HG03442 (cell line): ENCODE data around the gene OSM.

Source experiments
- ATAC-seq: cut with Tn5 transposase; IDR thresholded peaks from one replicate; pipeline ENCODE4 v1.9.1; 2021; ENCODE audit warnings: mild to moderate bottlenecking, moderate library complexity; ENCODE audit not compliant: unreplicated experiment

The OSM gene

DNA sequence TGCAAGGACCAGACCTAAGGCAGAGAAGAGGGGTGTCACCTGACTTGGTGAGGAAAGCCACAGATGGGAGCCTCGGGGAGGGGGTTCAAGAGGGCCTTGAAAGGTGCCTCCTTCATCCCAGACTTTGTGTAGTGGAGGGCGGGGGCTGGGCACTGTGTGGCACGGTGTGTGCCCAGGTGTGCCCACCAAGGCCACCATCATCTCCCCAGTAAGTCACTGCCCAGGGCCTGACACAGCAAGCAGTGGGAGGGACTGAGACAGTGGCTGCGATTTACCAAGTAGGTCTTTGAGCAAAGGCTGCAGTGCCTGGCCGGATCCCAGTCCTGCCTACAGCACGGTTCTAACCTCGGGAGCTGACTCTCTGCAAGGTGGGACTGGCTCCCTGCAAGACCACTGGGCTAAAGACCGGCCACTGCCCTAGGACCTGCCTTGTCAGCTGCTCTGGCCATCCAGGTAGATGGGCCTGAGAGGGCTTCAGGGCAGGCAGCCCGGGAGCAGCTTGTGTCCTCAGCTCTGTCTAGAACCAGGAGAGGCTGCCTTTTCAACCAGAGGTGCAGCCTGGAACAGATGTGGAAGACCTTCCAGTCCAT lies 1.4 kb downstream of the OSM start:
- no peak for ATAC-seq

GRCh38 chr22:30263883-30264282 lies 2.8 kb downstream of the OSM start:
- ATAC-seq = no peak

DNA sequence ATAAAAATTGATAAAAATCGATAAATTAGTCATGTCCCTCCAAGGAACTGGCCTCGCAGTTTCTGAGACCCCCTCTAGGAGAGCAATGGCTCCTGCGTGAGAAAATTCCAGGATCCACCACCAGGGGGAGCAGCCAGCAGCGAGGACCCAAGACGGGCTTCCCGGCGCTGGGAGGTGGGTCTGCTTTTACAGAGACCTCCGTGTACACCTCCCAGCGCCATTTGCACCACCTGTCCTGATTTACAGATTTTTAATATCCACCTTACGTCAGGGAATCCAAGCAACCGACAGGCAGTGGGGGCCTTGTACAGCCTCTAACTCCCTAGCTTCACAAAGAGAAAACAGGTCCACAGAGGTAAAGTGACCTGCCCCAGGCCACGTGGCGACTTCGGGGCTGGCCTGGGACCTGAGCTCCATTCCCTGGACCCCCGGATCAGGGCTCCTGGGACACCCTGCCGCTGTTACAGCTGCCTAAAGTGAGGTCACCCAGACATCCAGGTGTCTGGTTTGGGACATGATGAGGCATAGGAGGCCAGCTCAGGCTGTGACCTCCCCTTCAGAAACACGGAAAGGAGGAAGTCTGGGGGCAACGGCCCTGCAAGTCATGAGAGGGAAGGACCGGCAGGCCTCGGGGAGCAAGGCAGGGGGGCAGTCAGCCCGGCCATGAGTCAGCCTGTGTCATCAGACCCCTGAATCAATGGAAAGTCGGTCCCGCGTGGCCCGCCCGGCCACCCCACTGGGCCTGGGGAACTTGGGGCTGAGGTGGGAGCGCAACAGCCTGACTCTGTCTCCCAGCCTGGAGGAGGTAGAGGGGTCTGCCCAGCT lies 3.5 kb downstream of the OSM start:
- ATAC-seq = no peak

GRCh38 chr22:30262112-30262511 lies 4.5 kb downstream of the OSM start:
- no peak for ATAC-seq

DNA sequence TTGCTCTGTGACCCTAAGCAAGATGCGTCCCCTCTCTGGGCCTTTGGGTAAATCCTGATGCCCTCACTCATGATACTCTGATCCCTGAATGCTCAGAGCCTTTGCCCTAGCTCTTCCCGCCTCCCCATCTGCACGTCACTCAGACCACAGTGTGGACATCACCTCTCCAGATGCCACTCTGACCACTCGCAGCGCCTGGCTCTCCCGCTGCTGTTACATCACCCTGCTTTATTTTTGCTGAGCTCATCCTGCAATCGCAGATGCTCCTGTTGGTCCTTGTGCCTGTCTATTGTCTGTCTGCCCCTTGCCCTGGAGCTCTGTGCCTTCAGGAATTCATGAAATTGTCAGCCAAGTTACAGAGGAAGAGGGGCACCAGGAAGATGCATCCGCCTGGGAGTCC lies 5.5 kb downstream of the OSM start:
- no peak for ATAC-seq

DNA sequence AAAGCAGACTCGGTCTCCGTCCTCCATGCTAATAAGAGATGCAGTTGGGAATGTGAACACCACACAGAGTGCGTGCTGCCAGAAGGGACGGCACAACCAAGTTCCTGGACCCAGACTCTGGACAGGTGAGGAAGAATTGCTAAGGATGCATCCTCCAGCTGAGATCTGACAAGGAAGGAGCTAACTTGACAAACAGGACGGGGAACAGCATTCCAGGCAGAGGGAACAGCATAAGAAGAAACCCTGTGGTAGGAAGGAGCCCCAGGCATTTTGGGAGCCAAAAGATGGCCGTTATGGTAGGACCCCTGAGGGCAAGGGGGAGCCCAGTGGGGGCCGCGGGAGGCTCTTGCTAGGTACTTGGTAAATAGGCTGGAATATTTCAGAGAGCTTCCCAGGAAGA lies 6.0 kb downstream of the OSM start:
- no peak for ATAC-seq

DNA sequence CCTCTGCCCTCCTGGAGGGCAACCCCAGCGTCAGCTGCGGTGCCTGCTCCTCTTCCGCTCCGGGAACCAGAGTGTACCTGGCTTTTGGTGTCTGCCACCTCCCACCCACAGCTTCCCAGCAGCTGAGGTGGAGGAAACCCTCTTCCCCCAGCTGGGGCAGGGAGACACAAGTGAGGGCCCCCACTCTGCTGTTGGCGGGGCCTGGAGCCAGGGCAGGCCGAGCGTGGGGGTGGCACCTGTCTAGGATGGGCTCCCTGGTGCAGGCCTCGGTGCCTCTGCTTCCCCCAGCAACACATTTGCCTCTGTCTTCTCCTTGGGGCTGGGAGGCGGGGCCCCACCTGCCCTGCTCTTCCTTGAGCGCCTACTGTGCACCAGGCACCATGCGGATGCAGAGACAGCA lies 6.4 kb downstream of the OSM start:
- ATAC-seq = no peak

DNA sequence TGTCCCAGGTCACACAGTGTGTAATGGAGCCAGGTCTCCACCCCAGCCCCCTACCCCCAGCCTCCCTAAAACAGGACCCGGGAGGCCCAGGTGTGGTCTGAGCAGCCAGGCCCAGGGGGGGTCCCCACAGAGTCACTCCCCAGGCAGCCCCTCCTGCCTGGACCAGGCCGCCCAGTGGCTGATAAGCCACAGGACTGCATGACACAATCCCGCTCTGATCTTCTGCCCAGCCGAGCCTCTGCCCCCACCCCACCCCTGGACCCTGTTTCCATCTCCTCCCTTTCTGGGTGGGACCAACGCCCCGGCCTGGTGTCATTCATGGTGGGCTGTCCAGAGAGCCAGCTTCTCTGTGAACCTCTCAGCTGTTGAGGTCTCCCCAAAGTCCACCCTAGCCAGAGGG lies 12.3 kb downstream of the OSM start:
- no peak for ATAC-seq

DNA sequence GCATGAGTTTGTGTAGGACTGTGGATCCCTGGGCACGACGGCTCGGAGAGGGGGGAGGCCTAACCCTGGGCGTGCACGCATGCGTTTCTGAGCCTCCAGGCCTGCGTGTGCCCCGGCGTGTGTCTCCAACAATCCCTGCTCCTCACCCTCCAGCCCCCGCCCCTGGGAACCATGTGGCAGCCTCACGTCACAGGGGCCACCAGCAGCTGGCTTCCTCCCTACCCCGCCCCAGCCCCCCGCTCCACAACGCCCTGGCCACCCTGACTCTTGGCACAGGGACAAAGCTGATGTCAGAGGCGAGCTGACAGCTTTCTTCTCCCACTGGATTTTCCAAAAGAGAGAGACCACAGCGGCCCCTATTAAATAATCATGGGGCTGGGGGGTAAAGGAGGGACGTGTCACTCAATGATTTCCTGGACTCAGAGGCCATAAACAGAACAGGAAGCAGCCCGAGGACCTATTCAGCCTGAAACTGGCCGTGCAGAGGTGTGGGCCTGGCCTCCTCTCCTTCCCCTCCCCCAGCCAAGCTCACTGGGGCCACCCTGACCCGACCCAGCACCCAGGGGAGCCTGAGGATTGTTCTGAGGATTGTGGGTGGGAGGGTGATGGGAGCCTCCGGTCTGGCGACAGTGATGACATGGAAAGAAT lies 13.3 kb downstream of the OSM start:
- ATAC-seq = no peak

- ATAC-seq = no peak
These were observed 14.0 kb downstream of the OSM start for GRCh38 chr22:30252411-30253204.

- ATAC-seq = no peak
These were observed 14.9 kb downstream of the OSM start for GRCh38 chr22:30251711-30252110.

GRCh38 chr22:30250661-30251267 lies 15.9 kb downstream of the OSM start:
- ATAC-seq = no peak

DNA sequence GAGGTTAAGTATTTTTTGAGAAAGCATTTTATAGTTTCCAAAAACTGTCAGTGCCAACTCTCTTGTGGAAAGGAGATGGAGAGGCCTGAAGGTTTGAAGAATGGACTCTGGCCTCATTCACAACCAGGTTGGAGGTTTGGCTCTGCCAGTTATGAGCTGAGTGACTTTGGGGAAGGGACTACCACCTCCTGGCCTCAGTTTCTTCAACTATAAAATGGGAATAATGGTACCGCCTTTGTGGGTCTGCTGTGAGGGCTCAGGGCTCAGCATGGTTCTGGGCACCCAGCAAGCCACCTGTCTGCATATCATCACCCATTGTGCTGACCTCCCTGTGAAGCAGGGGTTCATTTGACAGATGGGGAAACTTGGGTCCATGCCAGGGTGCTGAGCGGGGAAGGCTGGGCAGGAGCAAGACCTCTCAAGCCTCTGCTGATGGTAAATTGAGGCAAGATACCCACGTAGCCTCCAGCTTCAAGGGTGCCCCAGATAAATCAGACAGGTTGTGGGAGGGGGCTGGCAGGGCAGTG lies 16.5 kb downstream of the OSM start:
- no peak for ATAC-seq

DNA sequence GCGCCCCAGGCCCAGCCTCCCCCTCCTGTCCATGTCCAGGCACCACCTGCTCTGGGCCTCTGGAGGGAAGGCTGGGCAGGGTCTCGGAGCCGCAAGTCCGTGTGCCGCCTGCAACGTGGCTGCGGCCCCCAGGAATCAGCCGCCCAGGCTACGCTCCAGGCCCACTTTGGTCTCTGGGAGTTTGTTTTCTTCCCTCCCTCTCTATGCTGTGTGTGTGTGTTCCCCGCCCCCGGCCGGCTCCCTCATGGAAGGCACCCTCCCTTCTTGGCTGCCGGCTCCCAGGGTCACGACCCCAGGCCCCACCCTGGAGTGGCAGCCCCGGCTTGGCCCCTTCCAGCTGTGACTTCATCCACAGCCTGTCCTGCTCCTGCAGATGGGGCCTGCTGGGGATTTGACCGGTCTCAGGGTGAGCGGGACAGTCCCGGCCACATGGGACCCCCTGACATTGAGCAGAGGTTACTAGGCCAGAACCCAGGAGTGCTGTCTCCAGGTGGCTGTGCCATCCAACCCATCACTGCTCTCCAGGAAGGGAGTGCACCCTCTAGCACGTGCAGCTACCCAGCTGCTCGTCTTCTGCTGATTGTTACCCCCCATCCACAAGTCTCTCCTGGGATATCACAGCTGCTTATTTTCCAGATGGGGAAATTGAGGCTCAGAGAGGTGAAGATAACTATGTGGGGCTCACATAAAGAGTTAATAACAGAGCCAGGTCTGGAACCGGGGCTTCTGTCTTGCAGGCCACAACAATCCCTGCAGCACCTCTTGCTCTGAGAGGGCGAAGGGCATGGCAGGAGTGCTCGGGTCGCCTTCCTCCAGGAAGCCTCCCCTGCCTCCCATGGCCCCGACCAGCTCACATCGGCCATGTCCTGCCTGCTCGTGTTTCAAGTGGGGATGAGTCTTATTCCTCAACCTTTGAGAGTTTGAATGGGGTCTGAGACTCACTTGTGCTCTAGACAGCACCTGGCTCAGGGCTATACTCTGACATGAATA lies 17.3 kb downstream of the OSM start:
- no peak for ATAC-seq

GRCh38 chr22:30248484-30248883 lies 18.2 kb downstream of the OSM start:
- no peak for ATAC-seq

- ATAC-seq = no peak
These were observed 18.7 kb downstream of the OSM start for GRCh38 chr22:30247974-30248373.

DNA sequence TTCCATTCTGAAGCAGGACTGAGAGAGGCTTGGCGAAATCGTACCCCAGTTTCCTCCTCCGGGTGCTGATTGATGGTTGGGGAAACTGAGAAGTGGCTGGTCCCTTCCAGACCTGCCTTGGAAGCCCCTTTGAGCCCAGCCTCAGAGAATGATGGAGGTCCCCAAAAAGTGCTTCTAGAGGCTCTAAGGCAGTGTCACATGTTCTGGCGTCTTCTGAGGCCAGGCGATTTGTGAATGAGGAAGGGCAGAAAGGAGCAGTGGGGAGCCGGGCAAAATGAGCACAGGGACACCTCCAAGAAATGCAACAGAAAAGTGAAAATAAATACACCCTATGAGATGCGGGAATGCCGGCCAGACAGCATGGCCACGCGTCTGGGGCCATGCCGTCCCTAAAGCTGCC lies 19.1 kb downstream of the OSM start:
- no peak for ATAC-seq

DNA sequence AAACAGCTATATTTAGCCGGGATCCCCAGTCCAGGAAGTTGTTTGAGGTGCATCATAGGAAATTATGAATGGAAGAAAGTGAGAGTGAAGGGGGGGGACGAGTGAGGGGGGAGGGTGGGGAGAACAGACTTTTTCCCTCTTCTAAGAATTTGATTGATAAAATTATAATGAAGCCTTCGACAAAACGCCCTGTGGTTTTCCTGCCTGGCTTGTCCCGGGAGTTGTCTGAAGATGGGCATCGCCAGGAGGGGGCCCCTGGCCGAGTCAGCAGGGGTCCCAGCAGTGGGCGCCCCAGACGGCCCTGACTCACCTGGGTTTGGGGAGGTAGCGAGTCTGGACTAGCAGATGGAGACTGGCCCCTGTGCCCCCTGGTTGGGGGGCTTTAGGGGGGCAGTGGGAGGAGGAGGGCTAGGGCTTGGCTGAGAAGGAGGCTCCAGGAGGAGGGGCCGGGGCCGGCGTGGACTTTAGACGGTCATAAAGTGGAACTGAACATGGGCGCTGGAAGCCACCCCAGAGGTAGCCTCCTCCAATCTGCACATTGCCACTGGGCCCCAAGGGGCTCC lies 19.8 kb downstream of the OSM start:
- ATAC-seq = no peak
